Measurements from ENCODE around the gene C3orf20.

DNA sequence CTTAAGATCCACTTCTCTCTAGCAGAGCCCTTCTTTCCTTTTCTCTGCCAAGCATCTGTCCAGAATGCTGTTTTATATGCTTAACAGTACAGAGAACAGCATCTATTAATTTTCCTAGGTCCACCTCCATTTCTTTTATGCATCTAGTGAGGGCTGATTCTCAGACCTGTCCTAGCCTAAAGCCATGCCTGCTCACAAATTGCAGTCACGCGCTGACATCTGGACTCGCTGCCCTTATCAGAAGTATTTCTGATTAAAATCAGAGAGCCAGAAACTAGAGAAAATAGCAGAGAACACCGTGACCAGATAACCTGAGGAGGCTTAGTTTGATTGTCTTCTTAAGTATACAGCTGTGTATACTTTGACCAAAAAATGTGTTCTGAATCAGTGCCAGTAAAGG is 1.9 kb downstream of the C3orf20 start:
- TF ChIP-seq RAD21 (IDR thresholded peaks at IDR 0.05; ENCODE audit: low read depth) (no peak), TEAD4 (IDR thresholded peaks at IDR 0.05) (no peak), ZBTB7A (IDR thresholded peaks at IDR 0.05; ENCODE audit: low read depth) (no peak), EP300 (IDR thresholded peaks at IDR 0.05; ENCODE audit: borderline replicate concordance) (no peak), CREB1 (IDR thresholded peaks at IDR 0.05; ENCODE audit: low read depth) (no peak), CEBPB (IDR thresholded peaks at IDR 0.05) (no peak), EGR1 (IDR thresholded peaks at IDR 0.05) (no peak), YY1 (IDR thresholded peaks at IDR 0.05; ENCODE audit: low read depth) (no peak)
- TF ChIP-seq, protein P1, sequence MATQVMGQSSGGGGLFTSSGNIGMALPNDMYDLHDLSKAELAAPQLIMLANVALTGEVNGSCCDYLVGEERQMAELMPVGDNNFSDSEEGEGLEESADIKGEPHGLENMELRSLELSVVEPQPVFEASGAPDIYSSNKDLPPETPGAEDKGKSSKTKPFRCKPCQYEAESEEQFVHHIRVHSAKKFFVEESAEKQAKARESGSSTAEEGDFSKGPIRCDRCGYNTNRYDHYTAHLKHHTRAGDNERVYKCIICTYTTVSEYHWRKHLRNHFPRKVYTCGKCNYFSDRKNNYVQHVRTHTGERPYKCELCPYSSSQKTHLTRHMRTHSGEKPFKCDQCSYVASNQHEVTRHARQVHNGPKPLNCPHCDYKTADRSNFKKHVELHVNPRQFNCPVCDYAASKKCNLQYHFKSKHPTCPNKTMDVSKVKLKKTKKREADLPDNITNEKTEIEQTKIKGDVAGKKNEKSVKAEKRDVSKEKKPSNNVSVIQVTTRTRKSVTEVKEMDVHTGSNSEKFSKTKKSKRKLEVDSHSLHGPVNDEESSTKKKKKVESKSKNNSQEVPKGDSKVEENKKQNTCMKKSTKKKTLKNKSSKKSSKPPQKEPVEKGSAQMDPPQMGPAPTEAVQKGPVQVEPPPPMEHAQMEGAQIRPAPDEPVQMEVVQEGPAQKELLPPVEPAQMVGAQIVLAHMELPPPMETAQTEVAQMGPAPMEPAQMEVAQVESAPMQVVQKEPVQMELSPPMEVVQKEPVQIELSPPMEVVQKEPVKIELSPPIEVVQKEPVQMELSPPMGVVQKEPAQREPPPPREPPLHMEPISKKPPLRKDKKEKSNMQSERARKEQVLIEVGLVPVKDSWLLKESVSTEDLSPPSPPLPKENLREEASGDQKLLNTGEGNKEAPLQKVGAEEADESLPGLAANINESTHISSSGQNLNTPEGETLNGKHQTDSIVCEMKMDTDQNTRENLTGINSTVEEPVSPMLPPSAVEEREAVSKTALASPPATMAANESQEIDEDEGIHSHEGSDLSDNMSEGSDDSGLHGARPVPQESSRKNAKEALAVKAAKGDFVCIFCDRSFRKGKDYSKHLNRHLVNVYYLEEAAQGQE (IDR thresholded peaks at IDR 0.05; ENCODE audit: low read depth): no peak

Measured in Ishikawa (cell line).